ENCODE data around the gene STMN1.
"Not testable (repeated sequence)": the region's sequence is repeated elsewhere in the genome, so short reads cannot be mapped to it uniquely, and the experiment has no call there.

STMN1 gene
- long read RNA-seq, donor 1, transcript STMN1-206 (5 exons, 1,504 nt): major isoform, 405 of 685 reads
- long read RNA-seq, donor 1, partial matches to known transcripts: 257 of 685 reads
- long read RNA-seq, donor 1, other reads (novel, unspliced or antisense): 19 of 685 reads
- long read RNA-seq, donor 2, transcript STMN1-206 (5 exons, 1,504 nt): major isoform, 221 of 416 reads
- long read RNA-seq, donor 2, partial matches to known transcripts: 185 of 416 reads
- long read RNA-seq, donor 2, other reads (novel, unspliced or antisense): 10 of 416 reads
- long read RNA-seq, donor 3, transcript STMN1-206 (5 exons, 1,504 nt): major isoform, 99 of 219 reads
- long read RNA-seq, donor 3, partial matches to known transcripts: 119 of 219 reads
- long read RNA-seq, donor 3, other reads (novel, unspliced or antisense): 0 of 219 reads
- long read RNA-seq, donor 4, transcript STMN1-206 (5 exons, 1,504 nt): major isoform, 269 of 484 reads
- long read RNA-seq, donor 4, partial matches to known transcripts: 202 of 484 reads
- long read RNA-seq, donor 4, other reads (novel, unspliced or antisense): 9 of 484 reads
- long read RNA-seq, donor 5, transcript STMN1-206 (5 exons, 1,504 nt): major isoform, 315 of 497 reads
- long read RNA-seq, donor 5, transcript STMN1-203 (5 exons, 1,712 nt): minor isoform, 5 of 497 reads
- long read RNA-seq, donor 5, partial matches to known transcripts: 166 of 497 reads
- long read RNA-seq, donor 5, other reads (novel, unspliced or antisense): 5 of 497 reads
- long read RNA-seq, donor 6, transcript STMN1-206 (5 exons, 1,504 nt): major isoform, 156 of 362 reads
- long read RNA-seq, donor 6, partial matches to known transcripts: 204 of 362 reads
- long read RNA-seq, donor 6, other reads (novel, unspliced or antisense): 0 of 362 reads
- long read RNA-seq, donor 7, transcript STMN1-206 (5 exons, 1,504 nt): major isoform, 324 of 732 reads
- long read RNA-seq, donor 7, partial matches to known transcripts: 385 of 732 reads
- long read RNA-seq, donor 7, other reads (novel, unspliced or antisense): 16 of 732 reads
- long read RNA-seq, donor 8, transcript STMN1-206 (5 exons, 1,504 nt): major isoform, 264 of 515 reads
- long read RNA-seq, donor 8, partial matches to known transcripts: 232 of 515 reads
- long read RNA-seq, donor 8, other reads (novel, unspliced or antisense): 16 of 515 reads

- peak; percentile 83 for DNase-seq
Measured at GRCh38 chr1:25905680-25906643, at the start of gene STMN1. Gene STMN1 (minus strand): TSS chr1:25906419. CDS start chr1:25904676, 1,743 bp downstream.

GRCh38 chr1:25955553-25955952 is 49.3 kb upstream of the STMN1 start:
- DNase-seq: no peak

GRCh38 chr1:25954282-25954938 is 48.2 kb upstream of the STMN1 start:
- DNase-seq: no peak

- DNase-seq: peak; percentile 32
Measured at GRCh38 chr1:25952841-25953401, 46.7 kb upstream of the STMN1 start.

- DNase-seq: no peak
Measured at GRCh38 chr1:25948641-25949040, 42.4 kb upstream of the STMN1 start.

- no peak for DNase-seq
Measured at GRCh38 chr1:25947027-25947426, 40.8 kb upstream of the STMN1 start.

- no peak for DNase-seq
Measured at GRCh38 chr1:25945761-25946160, 39.5 kb upstream of the STMN1 start.

GRCh38 chr1:25944986-25945385 is 38.8 kb upstream of the STMN1 start:
- no peak for DNase-seq

- not testable (repeated sequence) for DNase-seq
Measured at GRCh38 chr1:25943511-25943910, 37.3 kb upstream of the STMN1 start.

GRCh38 chr1:25936947-25937346 is 30.7 kb upstream of the STMN1 start:
- DNase-seq: no peak

- DNase-seq: no peak
Measured at GRCh38 chr1:25933479-25934365, 27.5 kb upstream of the STMN1 start.

GRCh38 chr1:25932811-25933400 is 26.7 kb upstream of the STMN1 start:
- not testable (repeated sequence) for DNase-seq

GRCh38 chr1:25932321-25932720 is 26.1 kb upstream of the STMN1 start:
- DNase-seq: no peak

GRCh38 chr1:25929016-25929415 is 22.8 kb upstream of the STMN1 start:
- DNase-seq: no peak

- no peak for DNase-seq
Measured at GRCh38 chr1:25927521-25928265, 21.5 kb upstream of the STMN1 start.

GRCh38 chr1:25926731-25927496 is 20.7 kb upstream of the STMN1 start:
- no peak for DNase-seq

- DNase-seq: no peak
Measured at GRCh38 chr1:25924454-25924853, 18.2 kb upstream of the STMN1 start.
